Cardiac muscle cell (in vitro differentiated cells and primary cell): ENCODE data around the gene CHKB. TPM values are rescaled to one million over a fixed set of nuclear protein-coding genes. Genes with fewer than 3 reads are reported as not detected.
A peak's percentile ranks its signal among the peaks of the same experiment; 100 is the strongest.

Source experiments
- DNase-seq, 2 donors: peaks; one replicate each; pipeline versions ENCODE4 v3.0.0 to v3.0.0-alpha.2; 2010 to 2017; ENCODE audit warnings: low read depth in 1 of 2, low spot score in 1 of 2
- H3K27ac ChIP-seq: fragments of 200-600 bp; sonication (generic); 2 replicates; pipeline ENCODE4 v1.5.1; 2016
- H3K27me3 ChIP-seq: fragments of 200-600 bp; sonication (generic); 2 replicates; pipeline ENCODE4 v1.6.0; 2016; ENCODE audit warnings: control low read depth
- H3K36me3 ChIP-seq: fragments of 200-600 bp; sonication (generic); 2 replicates; pipeline ENCODE4 v1.5.1; 2016; ENCODE audit warnings: control low read depth
- H3K4me1 ChIP-seq: fragments of 200-600 bp; sonication (generic); 2 replicates; pipeline ENCODE4 v1.8.1; 2017; ENCODE audit warnings: low read depth, mild to moderate bottlenecking, mixed run types
- H3K4me3 ChIP-seq: fragments of 200-600 bp; sonication (generic); 2 replicates; pipeline ENCODE4 v1.5.1; 2016; ENCODE audit warnings: mild to moderate bottlenecking
- H3K9me3 ChIP-seq: fragments of 200-600 bp; sonication (generic); 2 replicates; pipeline ENCODE4 v1.5.1; 2017; ENCODE audit warnings: low read depth, mild to moderate bottlenecking, control low read depth
- CTCF ChIP-seq: IDR thresholded peaks from 2 replicates; pipeline ENCODE4 v1.5.1; 2012; ENCODE audit warnings: low read depth, mild to moderate bottlenecking, low read length
- polyA plus RNA-seq: library from polyadenylated mRNA; unstranded; fragments of >200 nt; fragmentation: Nextera tagmentation; extraction: Ambion mirVana; gene quantifications from 2 replicates; pipeline ENCODE4 v1.2.1, GENCODE V29; 2016
- total RNA-seq: library from RNA; depleted of rRNA; stranded (reverse); fragments of >200 nt; gene quantifications from 2 replicates; pipeline ENCODE4 v1.2.3, GENCODE V29; 2016

Gene CHKB
- total and polyA plus RNA-seq, 2 experiments from 2014 or later, result 73.4 to 100 TPM

DNA sequence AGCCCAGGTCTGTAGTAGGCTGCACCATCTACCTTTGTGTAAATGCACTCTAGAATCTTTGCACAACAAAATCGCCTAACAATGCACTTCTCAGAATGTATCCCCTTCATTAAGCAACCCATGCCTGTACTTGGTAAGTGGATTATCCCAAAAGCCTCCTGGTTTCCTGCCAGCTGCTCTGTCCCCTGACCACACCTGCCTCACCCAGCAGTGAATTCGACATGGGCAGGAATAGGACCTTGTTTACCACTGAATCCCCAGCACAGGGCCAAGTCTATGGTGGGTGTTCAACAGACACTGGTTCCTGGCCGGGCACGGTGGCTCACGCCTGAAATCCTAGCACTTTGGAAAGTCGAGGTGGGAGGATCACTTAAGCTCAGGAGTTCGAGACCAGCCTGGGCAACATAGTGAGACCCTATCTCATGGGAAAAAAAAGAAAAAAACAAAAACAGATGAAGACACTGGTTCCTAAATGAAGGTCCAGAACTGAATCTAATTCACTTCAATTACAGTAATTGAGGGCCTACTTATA, 14.9 kb downstream of the CHKB start:
- H3K36me3 ChIP-seq, result peaks cover 37% of the 10 kb centered on the region
- H3K4me1 ChIP-seq, result peaks cover 3% of the 10 kb centered on the region
- H3K27ac ChIP-seq, result no peak overlapping the region
- no peak for TF ChIP-seq CTCF
- no peak for DNase-seq
- H3K9me3 ChIP-seq, result no peaks in the 10 kb centered on the region
- no peaks in the 10 kb centered on the region for H3K27me3 ChIP-seq
- no peak overlapping the region for H3K4me3 ChIP-seq

- H3K9me3 ChIP-seq, result no peaks in the 10 kb centered on the region
- H3K27ac ChIP-seq, result no peak overlapping the region
- H3K27me3 ChIP-seq, result peaks cover under 1% of the 10 kb centered on the region
- H3K4me3 ChIP-seq, result no peak overlapping the region
- peaks cover 3% of the 10 kb centered on the region for H3K4me1 ChIP-seq
- no peak for DNase-seq
- no peak for TF ChIP-seq CTCF
- peaks cover 10% of the 10 kb centered on the region for H3K36me3 ChIP-seq
Observed at GRCh38 chr22:50564289-50564688, 18.4 kb downstream of the CHKB start.

GRCh38 chr22:50563413-50564160, 19.1 kb downstream of the CHKB start:
- Histone ChIP-seq H3K27ac (peak overlapping the region; percentile 77), H3K9me3 (no peaks in the 10 kb centered on the region), H3K4me3 (peak overlapping the region; percentile 54), H3K36me3 (peaks cover 3% of the 10 kb centered on the region), H3K4me1 (peaks cover 3% of the 10 kb centered on the region), H3K27me3 (peaks cover 5% of the 10 kb centered on the region)
- TF ChIP-seq CTCF, result no peak
- DNase-seq, result peak in 1 of 2 donors; percentile 62

DNA sequence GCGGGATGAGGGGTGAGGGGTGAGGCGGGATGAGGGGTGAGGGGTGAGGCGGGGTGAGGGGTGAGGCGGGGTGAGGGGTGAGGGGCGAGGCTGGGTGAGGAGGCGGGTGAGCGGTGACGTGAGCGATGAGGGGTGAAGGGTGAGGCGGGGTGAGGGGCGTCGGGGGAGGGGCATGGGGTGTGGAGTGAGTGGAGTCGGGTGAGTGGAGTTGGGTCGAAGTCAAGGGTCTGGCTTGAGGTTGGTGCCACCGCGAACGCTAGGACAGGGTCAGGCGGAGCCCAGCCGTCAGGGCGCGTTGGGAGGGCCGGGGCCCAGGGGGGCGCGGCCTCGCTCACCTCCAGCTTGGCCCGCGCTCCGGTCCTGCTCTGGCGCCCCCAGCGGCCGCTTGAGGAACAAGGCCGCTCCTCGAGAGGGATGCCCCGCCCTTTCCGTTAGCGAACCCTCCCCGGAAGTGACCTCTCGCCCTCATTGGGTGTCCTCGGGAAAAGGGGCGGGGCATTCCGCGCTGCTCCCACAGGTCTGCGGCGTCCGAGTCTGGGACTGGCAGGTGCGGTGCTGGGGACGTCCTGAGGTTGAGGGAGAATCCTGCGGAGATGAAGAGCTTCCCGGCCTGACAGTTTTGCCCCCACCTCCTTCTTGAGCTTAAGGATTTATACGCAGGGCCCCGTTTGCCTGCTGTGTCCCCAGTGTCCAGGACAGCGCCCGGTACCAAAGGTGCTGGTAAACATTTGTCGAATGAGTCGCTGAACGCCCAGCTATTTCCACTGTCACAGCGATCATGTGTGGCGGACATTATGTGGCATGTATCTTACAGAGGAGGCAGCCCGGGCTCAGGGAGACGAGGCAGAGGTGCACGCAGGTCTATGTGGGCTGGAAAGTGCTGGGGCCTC, 19.9 kb downstream of the CHKB start, which contains the start of gene SYCE3:
TSS of gene SYCE3 (minus strand) at position 397 of the 890 bp plus-strand sequence. CDS start 6,514 bp downstream, outside the sequence.
- H3K4me1 ChIP-seq, result peaks cover 3% of the 10 kb centered on the region
- H3K4me3 ChIP-seq, result peak within 1 kb of the TSS; percentile 54
- H3K27me3 ChIP-seq, result peaks cover 8% of the 10 kb centered on the region
- H3K36me3 ChIP-seq, result no peaks in the 10 kb centered on the region
- peak within 1 kb of the TSS; percentile 77 for H3K27ac ChIP-seq
- DNase-seq, result peak; percentile 93 to 99
- no peaks in the 10 kb centered on the region for H3K9me3 ChIP-seq
- TF ChIP-seq CTCF, result peak; percentile 90

DNA sequence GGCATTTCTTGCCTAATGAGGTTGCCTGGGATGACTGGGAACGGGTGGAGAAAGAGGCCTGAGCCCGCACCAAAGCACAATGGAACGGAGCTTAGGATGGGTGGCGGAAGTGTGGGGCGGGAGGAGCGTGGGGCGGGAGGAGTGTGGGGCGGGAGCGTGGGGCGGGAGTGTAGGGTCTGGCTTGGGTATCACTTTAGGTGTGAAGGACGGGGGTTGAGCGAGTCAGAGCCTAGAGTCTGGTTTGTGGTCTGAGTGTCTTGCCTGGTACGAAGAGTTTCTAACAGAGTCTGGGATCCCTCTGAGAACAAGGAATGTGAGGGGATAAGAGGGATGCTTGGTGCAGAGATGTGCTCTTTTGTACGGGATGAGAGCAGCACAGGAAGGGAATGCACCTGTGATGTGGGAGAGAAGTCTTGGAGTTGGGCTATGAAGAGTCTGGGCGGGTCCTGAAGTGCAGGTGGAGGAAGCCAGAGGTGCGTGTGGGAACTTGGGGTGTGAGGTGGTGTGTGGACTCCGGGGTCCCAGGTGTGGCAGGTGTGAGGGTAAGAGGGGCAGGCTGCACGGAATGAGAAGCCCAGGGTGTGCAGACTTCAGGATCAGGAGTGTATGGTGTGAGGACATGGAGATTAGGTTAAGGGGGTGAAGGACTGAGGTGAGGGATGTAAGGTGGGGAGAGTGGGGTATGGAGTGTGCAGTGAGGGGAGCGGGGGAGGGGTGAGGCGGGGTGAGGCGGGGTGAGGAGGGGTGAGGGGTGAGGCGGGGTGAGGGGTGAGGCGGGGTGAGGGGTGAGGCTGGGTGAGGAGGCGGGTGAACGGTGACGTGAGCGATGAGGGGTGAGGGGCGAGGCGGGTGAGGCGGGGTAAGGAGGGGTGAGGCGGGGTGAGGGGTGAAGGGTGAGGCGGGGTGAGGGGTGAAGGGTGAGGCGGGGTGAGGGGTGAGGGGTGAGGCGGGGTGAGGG, 21.0 kb downstream of the CHKB start:
- Histone ChIP-seq H3K9me3 (no peaks in the 10 kb centered on the region), H3K27ac (no peak overlapping the region), H3K4me3 (no peak overlapping the region), H3K27me3 (peaks cover 8% of the 10 kb centered on the region), H3K4me1 (peaks cover 3% of the 10 kb centered on the region), H3K36me3 (no peaks in the 10 kb centered on the region)
- no peak for DNase-seq
- TF ChIP-seq CTCF, result no peak
